Measurements from ENCODE around the gene NR2E1.

Gene NR2E1

DNA sequence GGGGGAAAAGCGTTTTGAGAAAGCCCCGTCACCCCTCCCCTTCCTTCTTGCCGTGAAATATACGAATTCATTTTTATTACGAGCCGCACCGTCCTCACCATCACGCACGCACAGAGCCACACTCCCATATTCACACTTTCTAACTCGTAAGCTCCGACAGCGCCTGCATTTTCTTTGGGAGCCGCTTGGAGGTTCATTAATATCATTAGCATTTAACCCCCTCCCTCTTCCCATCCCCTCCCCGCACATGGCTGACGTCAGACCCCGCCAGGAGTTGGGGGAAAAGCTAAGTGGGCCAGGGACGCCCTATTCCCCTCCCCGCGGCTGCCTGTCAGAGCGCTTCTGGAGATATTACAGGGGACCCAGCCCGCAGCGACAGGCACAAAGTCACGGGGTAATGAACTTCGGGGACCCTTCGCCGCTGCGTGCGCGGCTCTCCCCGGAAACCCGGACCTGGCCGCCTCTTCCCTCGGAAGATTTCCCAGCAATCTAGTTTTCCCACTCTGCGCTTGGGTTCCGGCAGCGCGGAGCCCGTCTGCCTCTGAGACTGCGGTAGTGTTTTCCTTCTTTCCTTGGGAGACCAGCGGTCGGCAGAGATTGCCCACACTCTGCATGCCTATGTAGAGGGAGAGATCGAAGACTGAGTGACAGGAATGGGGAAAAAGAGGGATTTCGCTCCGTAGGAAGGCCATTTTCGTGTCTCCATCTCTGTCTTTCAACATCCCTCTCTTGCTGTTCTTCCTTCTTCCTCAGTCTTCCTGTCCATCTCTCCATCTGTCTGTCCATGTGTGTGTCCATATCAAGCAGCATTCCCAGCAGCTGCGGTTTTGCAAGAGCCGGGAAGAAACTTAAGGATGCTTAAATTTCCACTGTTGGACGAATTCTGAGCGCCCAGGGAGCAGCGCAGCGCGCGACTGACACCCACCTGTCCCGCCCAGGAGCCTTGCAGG lies at the start of gene NR2E1:
NR2E1 (plus strand) TSS at position 309 of the 950 bp plus-strand sequence. CDS start 744 bp downstream, outside the sequence.
- peak within 1 kb of the TSS; percentile 2 for H3K4me3 ChIP-seq (ENCODE audit: low read depth, low read length)

DNA sequence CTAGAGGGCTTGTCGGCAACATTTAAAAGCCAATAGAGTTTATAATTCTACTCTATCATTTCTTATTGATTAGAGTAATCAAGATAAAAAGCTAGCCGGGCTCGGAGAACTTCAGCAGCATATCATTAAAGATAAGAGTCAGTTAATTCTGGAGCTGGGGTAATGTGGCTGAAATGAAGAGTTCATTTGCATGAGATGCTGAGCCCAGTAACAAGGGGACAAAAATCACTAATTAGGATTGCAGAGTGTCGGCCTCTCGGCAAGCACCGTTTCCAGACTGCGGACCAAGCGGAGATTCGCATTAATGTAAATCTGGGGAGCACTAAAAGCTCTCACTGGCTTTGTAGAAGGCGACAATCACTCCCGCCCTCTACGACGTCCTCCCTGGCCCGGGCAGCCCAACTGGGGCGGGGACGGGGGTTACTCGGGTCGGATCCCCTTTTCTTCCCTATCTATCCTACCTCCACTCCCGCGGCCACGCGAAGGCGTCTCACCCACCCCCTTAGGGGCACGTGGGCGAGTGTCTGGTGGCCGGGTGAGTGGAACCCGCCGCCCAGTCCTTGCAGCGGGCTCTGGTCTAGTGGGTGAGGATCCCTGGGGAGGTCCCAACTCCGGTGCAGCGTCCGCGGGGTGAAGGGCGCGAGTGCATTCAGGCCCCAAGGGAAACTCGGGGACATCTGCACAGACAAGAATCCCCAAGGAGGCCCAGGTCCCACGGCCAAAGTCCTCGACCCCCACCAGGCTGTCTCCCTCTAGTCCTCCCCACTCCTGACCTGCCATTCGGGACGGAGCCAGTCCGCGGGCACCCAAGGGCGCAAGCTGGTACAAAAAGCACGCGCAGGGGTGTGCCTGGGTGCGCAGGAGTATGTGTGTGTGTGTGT lies 49.0 kb upstream of the NR2E1 start:
- H3K4me3 ChIP-seq (ENCODE audit: low read depth, low read length), result no peak overlapping the region

DNA sequence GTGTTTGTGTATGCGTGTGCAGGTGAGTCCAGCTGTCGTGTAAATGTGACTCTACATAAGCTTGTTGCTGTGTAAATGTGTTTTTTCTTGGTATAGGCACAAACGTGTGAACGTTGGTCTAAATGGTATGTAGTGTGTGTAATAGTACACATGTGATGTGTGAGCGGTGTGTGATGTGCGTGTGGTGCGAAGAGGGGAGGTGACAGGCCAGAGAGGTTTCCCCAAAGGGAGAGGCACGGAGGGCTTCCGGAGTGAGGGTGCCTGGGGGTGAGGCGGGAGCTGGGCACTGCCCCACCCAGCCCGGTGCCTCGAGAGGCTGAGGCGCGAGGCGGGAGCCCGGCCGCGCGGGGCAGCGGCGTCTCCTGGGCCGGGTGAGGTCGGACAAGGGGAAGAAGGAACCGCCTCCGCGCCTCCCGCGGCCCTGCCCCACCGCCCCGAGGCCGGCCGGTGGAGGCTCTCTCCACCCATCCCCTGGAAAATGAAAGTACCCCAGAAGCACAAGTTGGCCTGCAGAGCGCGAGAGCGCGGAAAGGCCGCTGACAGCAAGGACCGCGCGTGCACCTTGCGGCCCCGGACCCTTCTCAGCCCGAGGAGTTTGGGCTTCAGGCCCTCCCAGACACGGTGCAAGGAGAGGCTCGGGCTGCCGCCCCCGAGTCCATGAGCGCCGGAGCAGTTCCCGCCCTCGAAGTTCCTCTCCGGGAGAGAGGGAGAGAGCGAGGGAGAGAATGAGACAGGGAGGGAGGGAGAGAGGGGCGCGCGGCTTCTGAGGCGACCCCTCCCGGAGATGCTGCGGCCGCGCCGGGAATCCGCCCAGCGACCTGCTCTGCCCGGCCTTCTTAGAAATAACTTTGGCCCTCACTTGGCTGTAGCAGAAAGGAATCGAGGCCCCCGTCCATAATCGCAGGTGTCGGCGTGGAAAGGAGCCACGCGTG lies 48.1 kb upstream of the NR2E1 start:
- H3K4me3 ChIP-seq (ENCODE audit: low read depth, low read length), result peak overlapping the region; percentile 25

DNA sequence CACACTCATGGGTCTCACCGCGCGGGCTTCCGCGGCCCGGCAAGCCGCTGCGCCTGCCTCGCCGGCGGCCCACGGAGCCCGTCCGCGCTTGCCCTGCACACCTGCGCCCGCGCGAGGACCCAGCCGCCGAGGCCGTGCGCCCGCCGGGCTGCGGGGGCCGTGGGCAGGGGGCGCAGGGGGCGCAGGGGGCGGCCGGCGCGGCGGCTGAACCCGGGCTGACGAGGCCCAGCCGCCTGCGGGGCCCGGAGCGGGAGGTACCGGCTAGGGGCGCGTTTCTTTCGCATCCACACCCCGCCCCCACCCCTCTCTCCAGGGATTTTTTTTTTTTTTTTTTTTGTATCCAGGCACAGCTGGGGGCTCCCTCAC lies 47.5 kb upstream of the NR2E1 start:
- no peak overlapping the region for H3K4me3 ChIP-seq (ENCODE audit: low read depth, low read length)

GRCh38 chr6:108118810-108119768 lies 46.7 kb upstream of the NR2E1 start:
- H3K4me3 ChIP-seq (ENCODE audit: low read depth, low read length), result no peak overlapping the region

- no peak overlapping the region for H3K4me3 ChIP-seq (ENCODE audit: low read depth, low read length)
Observed at GRCh38 chr6:108119769-108120141, 46.1 kb upstream of the NR2E1 start.

DNA sequence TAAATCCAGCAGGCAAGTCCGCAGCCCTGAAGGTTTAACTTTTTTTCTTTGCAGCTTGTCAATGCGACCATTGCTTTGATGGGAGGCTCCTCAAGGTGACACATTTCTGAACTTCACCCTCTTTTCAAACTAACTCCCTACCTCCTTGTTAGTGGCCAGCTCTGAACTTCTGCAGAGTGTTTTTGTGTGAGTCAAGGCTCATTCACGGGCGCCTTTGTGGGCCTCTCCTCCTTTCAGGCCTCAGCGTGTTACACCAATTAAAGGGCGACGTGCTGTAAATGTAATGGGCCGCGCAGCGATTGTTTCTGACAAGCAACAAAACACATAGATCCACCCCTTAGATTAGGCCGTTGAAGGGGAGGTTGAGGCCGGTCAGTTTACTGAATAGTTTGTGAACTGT lies 45.5 kb upstream of the NR2E1 start:
- H3K4me3 ChIP-seq (ENCODE audit: low read depth, low read length), result no peak overlapping the region

DNA sequence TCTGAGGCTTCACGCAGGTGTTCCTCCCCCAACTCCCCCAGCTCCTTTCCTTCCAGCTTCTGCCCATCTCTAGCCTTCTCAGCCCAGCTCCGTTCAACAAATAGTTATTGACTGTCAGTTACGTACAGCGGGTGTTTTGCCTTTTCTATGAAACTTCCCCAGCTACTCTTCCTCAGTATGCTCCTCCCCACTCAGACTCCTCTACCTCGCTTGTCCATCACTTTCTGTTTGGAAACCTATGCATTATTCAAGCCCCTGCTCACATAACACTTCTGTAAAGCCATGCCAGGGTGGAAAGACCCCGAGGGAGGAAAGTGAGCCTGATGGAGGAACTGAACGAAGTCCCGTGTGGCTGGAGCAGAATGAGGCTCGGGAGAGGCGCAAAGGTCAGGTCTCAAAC lies 44.2 kb upstream of the NR2E1 start:
- no peak overlapping the region for H3K4me3 ChIP-seq (ENCODE audit: low read depth, low read length)

GRCh38 chr6:108123481-108123929 lies 42.3 kb upstream of the NR2E1 start:
- no peak overlapping the region for H3K4me3 ChIP-seq (ENCODE audit: low read depth, low read length)

GRCh38 chr6:108123946-108124345 lies 41.9 kb upstream of the NR2E1 start:
- no peak overlapping the region for H3K4me3 ChIP-seq (ENCODE audit: low read depth, low read length)

GRCh38 chr6:108127056-108127455 lies 38.8 kb upstream of the NR2E1 start:
- H3K4me3 ChIP-seq (ENCODE audit: low read depth, low read length), result no peak overlapping the region

- no peak overlapping the region for H3K4me3 ChIP-seq (ENCODE audit: low read depth, low read length)
Observed at GRCh38 chr6:108127826-108128225, 38.0 kb upstream of the NR2E1 start.

DNA sequence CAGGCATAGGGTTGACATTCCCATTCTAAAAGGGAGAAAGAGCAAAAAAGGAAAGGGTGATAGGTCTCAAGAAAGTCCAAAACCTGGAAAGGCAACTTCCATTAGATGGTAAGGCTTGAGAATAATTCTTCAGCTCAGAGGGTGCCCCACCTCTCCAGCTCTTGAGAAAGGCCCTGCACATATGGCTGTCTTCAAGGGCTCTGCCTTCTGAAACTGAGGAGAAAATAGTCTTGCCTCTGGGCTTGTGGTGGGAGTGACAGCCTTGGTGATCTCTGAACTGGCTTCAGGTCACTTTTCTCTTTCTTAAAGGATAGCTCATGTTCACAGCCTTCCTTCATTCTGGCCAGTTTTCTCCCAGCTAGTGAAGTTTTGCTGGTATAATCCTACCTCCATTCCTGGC lies 35.6 kb upstream of the NR2E1 start:
- H3K4me3 ChIP-seq (ENCODE audit: low read depth, low read length), result no peak overlapping the region

- H3K4me3 ChIP-seq (ENCODE audit: low read depth, low read length), result no peak overlapping the region
Observed at GRCh38 chr6:108132863-108133262, 33.0 kb upstream of the NR2E1 start.

DNA sequence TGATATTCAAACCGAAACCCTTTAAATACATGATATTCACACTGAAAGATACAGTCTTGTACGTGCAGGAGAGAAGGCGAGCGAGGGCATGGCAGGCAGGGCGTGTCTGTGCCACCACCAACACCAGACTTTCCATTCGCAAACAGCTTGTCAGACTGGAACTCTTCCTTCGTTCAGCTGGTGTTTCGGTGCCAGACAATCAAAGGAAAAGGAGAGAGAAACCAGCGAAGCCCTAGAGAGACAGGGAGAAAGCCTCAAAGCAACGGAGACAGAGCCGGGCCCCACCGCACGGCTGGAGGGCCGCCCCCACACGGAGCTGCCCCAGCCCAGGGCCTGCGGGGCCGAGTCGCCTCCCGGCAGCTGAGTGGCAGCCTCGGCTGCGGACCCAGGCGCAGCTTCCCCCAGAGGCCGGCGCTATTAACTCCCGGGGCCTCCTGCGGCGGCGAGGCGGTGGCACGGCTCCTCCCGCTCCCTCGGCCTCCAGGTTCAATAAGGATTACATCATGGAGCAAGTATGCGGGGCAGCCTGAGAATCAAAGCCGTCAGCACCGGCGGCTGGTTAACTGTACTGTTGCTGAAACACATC lies 32.1 kb upstream of the NR2E1 start:
- peak overlapping the region; percentile 6 for H3K4me3 ChIP-seq (ENCODE audit: low read depth, low read length)

GRCh38 chr6:108134213-108134970 lies 31.4 kb upstream of the NR2E1 start:
- no peak overlapping the region for H3K4me3 ChIP-seq (ENCODE audit: low read depth, low read length)

DNA sequence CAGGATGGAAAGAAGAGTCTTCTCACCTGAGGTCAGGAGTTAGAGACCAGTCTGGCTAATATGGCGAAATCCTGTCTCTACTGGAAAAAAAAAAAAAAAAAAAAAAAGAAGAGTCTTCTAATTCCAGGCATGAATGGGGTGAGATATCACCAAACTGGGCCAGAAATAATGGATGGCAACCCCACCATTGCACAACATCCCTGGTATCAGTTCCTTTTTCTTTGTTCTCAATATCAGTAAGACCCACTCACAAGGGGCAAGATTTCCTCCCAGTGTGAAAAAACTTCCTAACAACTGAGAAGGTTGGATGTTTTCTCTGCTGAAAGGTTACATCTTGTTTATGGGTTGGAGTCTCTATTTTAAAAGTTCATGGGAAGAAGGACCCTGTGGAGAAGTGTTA lies 23.6 kb upstream of the NR2E1 start:
- H3K4me3 ChIP-seq (ENCODE audit: low read depth, low read length), result no peak overlapping the region

- no peak overlapping the region for H3K4me3 ChIP-seq (ENCODE audit: low read depth, low read length)
Observed at GRCh38 chr6:108145639-108146038, 20.2 kb upstream of the NR2E1 start.
